Measurements from ENCODE around the gene MRI1. TPM values are rescaled to one million over a fixed set of nuclear protein-coding genes. Genes with fewer than 3 reads are reported as not detected.

Gene MRI1
- total and polyA plus RNA-seq, 2 experiments from 2014 or later: 12.3 to 44.5 TPM

DNA sequence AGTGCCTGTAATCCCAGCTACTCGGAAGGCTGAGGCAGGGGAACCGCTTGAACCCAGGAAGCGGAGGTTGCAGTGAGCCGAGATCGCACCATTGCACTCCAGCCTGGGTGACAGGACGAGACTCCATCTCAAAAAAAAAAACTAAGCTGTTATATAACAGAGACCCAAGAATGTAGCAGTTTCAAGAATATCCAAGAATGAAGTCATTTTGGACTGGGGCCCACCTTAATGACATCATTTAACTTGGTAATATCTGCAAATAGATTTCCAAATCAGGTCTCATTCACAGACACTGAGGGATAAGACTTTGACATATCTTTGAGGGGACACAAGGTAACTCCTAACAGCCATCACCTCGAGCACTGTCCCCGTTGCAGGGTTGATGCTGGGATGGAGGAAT, 36.5 kb upstream of the MRI1 start:
- Histone ChIP-seq H3K4me3 (no peak overlapping the region), H3K79me2 (replicated peaks; ENCODE audit: insufficient read depth) (no peaks in the 10 kb centered on the region), H3K36me3 (ENCODE audit: insufficient read depth) (no peaks in the 10 kb centered on the region), H3K27me3 (ENCODE audit: insufficient read depth) (no peaks in the 10 kb centered on the region), H3K4me1 (ENCODE audit: insufficient read depth) (peaks cover 14% of the 10 kb centered on the region; the same call in 1 of the 2 replicates), H3F3A (replicated peaks; ENCODE audit: low read depth) (peaks cover 10% of the 10 kb centered on the region; the same call in 1 of the 2 replicates), H3K27ac (ENCODE audit: low read depth) (no peak overlapping the region), H4K20me1 (replicated peaks; ENCODE audit: insufficient read depth) (no peaks in the 10 kb centered on the region), H3K4me2 (no peak overlapping the region), H3K9me2 (ENCODE audit: insufficient read depth) (no peaks in the 10 kb centered on the region), H2AFZ (no peak overlapping the region)
- Mint-ChIP-seq H3K27ac (no peak overlapping the region), H3K9me3 (no peaks in the 10 kb centered on the region), H3K36me3 (ENCODE audit: low read depth) (no peaks in the 10 kb centered on the region), H3K4me3 (no peak overlapping the region), H3K27me3 (ENCODE audit: insufficient read depth, low read depth, poor library complexity) (peaks cover 3% of the 10 kb centered on the region), H3K4me1 (peaks cover 12% of the 10 kb centered on the region)
- TF ChIP-seq, protein P1, sequence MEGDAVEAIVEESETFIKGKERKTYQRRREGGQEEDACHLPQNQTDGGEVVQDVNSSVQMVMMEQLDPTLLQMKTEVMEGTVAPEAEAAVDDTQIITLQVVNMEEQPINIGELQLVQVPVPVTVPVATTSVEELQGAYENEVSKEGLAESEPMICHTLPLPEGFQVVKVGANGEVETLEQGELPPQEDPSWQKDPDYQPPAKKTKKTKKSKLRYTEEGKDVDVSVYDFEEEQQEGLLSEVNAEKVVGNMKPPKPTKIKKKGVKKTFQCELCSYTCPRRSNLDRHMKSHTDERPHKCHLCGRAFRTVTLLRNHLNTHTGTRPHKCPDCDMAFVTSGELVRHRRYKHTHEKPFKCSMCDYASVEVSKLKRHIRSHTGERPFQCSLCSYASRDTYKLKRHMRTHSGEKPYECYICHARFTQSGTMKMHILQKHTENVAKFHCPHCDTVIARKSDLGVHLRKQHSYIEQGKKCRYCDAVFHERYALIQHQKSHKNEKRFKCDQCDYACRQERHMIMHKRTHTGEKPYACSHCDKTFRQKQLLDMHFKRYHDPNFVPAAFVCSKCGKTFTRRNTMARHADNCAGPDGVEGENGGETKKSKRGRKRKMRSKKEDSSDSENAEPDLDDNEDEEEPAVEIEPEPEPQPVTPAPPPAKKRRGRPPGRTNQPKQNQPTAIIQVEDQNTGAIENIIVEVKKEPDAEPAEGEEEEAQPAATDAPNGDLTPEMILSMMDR (conservative IDR thresholded peaks at IDR 0.05; ENCODE audit: low read depth in 2 of 2): no peak
- no peak for TF ChIP-seq JUNB (IDR thresholded peaks at IDR 0.05; ENCODE audit: unreplicated experiment)
- TF ChIP-seq, protein P2, sequence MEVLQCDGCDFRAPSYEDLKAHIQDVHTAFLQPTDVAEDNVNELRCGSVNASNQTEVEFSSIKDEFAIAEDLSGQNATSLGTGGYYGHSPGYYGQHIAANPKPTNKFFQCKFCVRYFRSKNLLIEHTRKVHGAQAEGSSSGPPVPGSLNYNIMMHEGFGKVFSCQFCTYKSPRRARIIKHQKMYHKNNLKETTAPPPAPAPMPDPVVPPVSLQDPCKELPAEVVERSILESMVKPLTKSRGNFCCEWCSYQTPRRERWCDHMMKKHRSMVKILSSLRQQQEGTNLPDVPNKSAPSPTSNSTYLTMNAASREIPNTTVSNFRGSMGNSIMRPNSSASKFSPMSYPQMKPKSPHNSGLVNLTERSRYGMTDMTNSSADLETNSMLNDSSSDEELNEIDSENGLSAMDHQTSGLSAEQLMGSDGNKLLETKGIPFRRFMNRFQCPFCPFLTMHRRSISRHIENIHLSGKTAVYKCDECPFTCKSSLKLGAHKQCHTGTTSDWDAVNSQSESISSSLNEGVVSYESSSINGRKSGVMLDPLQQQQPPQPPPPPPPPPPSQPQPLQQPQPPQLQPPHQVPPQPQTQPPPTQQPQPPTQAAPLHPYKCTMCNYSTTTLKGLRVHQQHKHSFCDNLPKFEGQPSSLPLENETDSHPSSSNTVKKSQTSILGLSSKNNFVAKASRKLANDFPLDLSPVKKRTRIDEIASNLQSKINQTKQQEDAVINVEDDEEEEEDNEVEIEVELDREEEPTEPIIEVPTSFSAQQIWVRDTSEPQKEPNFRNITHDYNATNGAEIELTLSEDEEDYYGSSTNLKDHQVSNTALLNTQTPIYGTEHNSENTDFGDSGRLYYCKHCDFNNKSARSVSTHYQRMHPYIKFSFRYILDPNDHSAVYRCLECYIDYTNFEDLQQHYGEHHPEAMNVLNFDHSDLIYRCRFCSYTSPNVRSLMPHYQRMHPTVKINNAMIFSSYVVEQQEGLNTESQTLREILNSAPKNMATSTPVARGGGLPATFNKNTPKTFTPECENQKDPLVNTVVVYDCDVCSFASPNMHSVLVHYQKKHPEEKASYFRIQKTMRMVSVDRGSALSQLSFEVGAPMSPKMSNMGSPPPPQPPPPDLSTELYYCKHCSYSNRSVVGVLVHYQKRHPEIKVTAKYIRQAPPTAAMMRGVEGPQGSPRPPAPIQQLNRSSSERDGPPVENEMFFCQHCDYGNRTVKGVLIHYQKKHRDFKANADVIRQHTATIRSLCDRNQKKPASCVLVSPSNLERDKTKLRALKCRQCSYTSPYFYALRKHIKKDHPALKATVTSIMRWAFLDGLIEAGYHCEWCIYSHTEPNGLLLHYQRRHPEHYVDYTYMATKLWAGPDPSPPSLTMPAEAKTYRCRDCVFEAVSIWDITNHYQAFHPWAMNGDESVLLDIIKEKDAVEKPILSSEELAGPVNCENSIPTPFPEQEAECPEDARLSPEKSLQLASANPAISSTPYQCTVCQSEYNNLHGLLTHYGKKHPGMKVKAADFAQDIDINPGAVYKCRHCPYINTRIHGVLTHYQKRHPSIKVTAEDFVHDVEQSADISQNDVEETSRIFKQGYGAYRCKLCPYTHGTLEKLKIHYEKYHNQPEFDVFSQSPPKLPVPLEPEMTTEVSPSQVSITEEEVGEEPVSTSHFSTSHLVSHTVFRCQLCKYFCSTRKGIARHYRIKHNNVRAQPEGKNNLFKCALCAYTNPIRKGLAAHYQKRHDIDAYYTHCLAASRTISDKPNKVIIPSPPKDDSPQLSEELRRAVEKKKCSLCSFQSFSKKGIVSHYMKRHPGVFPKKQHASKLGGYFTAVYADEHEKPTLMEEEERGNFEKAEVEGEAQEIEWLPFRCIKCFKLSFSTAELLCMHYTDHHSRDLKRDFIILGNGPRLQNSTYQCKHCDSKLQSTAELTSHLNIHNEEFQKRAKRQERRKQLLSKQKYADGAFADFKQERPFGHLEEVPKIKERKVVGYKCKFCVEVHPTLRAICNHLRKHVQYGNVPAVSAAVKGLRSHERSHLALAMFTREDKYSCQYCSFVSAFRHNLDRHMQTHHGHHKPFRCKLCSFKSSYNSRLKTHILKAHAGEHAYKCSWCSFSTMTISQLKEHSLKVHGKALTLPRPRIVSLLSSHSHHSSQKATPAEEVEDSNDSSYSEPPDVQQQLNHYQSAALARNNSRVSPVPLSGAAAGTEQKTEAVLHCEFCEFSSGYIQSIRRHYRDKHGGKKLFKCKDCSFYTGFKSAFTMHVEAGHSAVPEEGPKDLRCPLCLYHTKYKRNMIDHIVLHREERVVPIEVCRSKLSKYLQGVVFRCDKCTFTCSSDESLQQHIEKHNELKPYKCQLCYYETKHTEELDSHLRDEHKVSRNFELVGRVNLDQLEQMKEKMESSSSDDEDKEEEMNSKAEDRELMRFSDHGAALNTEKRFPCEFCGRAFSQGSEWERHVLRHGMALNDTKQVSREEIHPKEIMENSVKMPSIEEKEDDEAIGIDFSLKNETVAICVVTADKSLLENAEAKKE (CRISPR knock-in tag; IDR thresholded peaks at IDR 0.05): no peak
- TF ChIP-seq EZH2 (IDR thresholded peaks at IDR 0.05; ENCODE audit: low read depth, unreplicated experiment): no peak
- TF ChIP-seq STAT1 (IDR thresholded peaks at IDR 0.05; ENCODE audit: unreplicated experiment): no peak
- no peak for TF ChIP-seq CREB1 (CRISPR knock-in tag; IDR thresholded peaks at IDR 0.05; ENCODE audit: low read depth)
- TF ChIP-seq, protein P3, sequence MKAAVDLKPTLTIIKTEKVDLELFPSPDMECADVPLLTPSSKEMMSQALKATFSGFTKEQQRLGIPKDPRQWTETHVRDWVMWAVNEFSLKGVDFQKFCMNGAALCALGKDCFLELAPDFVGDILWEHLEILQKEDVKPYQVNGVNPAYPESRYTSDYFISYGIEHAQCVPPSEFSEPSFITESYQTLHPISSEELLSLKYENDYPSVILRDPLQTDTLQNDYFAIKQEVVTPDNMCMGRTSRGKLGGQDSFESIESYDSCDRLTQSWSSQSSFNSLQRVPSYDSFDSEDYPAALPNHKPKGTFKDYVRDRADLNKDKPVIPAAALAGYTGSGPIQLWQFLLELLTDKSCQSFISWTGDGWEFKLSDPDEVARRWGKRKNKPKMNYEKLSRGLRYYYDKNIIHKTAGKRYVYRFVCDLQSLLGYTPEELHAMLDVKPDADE (IDR thresholded peaks at IDR 0.05): no peak
- TF ChIP-seq EZH2phosphoT487 (IDR thresholded peaks at IDR 0.05; ENCODE audit: unreplicated experiment): no peak
- DNase-seq (ENCODE audit: low spot score) (no peak), ATAC-seq (no peak)

Measured in GM23338 (cell line).